ENCODE results near the gene TTLL13. TPM values are rescaled to one million over a fixed set of nuclear protein-coding genes. Genes with fewer than 3 reads are reported as not detected.

The TTLL13 gene
- total RNA-seq, 1 donor from 2014 or later, result not detected

GRCh38 chr15:90213818-90214204 is 35.5 kb upstream of the TTLL13 start:
- ATAC-seq (ENCODE audit: poor library complexity) (no peak), DNase-seq (no peak)
- intact Hi-C loops (cut with DNase I), result no loop called here

DNA sequence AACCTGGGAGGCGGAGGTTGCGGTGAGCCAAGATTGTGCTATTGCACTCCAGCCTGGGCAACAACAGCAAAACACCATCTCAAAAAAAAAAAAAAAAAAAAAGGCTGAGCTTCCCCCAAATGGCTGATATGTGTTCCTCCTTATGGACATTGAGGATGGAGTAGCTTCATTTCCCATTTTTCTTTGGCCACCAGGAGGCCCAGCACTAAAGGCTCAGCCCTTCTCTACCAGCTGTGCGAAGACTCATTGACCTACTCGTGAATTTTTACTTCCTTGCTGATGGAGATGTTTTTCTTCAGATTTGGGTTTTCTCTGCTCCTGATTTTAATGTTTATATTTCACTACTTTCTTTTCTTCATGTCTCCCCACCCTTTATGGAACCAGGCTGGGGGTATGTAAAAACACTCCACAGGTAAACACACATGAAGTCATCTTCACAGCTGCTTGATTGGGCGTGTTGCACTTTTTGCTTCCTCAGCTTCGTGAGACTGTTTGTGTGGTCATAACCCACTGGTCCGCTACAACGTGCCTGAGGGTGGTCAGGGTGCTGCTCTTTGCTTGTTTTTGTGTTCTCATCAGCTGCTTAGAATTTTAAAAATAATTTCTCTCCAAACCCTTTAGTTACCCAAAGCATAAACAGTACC is 34.7 kb upstream of the TTLL13 start:
- intact Hi-C loops (cut with DNase I), result no loop called here
- ATAC-seq (ENCODE audit: poor library complexity), result no peak
- DNase-seq, result no peak

DNA sequence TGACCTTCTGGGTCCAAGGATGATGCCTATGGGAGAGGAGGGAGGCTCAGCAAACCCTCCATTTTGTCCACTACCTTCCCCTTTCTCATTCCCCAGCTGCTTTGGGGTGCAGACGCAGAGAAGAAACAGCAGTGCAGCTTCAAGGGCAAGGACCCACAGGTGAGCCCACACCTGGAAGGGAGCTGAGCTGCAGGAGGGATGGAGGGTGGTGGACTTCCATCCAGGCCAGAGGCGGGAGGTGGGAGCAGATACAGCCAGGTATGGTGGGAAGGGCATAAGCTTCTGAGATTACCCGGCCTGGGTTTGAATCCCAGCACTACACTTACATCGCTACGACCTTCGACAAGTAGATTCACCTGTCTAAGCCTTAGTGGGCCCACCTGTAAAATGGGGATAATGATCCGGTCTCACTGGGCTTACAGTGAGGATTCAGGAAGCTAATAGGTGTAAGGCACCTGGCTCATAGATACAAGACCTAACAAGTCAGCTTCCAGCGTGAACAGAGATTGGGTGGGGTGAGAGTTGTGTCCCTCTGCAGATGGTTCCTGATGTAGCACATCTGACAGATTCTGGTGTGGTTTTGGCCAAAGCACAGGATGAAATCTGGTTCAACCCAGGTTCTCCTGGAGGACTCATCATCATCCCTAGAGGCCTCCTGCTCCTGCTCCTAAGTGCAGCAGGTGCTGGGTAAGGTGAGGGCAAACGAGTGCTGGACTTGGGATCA is 31.5 kb upstream of the TTLL13 start:
- DNase-seq (no peak), ATAC-seq (ENCODE audit: poor library complexity) (no peak)
- intact Hi-C loops (cut with DNase I), result no loop called here

DNA sequence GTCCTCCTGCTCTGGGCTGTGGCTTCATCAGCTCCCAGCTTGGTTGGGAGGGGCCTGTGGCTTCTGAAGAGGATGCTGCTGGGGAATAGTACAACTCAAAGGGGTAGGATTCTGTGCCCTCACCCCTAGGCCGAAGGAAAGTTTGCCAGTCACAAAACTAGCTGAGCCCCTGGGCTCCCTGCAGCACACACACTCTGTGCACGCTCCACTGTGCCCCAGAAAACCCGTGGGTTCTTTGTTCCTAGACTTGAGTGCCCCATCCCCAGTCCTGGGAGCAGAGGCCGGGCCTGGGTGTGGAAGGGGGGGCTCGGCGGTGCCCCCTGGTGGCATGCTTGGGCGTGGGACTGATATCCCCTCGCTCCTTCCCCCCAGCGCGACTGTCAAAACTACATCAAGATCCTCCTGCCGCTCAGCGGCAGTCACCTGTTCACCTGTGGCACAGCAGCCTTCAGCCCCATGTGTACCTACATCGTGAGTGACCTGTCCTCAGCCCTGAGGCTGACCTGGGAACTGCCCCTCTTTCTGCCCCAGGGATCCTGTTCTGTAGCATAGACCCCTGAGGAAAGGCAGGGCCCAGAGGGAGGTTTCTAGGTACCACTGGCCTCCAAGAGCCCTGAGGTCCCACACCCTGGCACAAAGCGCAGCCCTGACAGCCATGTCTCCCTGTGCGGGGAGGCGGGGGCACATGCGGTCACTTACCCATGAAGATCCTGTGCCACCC is 29.8 kb upstream of the TTLL13 start:
- DNase-seq (peak; percentile 71), ATAC-seq (ENCODE audit: poor library complexity) (peak; percentile 65)
- intact Hi-C loops (cut with DNase I), result no loop called here

GRCh38 chr15:90221246-90221900 is 28.0 kb upstream of the TTLL13 start:
- DNase-seq (peak; percentile 85), ATAC-seq (ENCODE audit: poor library complexity) (peak; percentile 87)
- intact Hi-C loops (cut with DNase I), result no loop called here

DNA sequence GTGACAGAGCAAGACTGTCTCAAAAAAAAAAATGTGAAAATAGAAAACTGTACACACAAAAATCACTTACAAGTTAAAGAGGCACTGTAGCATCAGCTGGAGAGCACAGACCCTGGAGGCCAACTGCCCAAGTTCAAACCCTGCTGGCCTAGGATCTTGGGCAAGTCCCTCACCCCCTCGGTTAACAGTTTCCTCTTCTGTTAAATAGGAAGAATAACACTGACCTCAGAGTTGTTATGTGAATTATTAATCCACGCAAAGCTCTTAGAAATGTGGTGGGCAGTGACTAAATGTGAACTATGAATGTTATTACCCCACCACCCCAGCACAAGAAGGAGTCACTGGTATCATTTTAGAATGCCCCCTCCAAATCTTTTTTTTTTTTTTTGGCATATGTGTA is 26.8 kb upstream of the TTLL13 start:
- DNase-seq (no peak), ATAC-seq (ENCODE audit: poor library complexity) (no peak)
- intact Hi-C loops (cut with DNase I), result no loop called here

GRCh38 chr15:90223441-90224165 is 25.8 kb upstream of the TTLL13 start:
- no peak for ATAC-seq (ENCODE audit: poor library complexity)
- no peak for DNase-seq
- intact Hi-C loops (cut with DNase I), result no loop called here

DNA sequence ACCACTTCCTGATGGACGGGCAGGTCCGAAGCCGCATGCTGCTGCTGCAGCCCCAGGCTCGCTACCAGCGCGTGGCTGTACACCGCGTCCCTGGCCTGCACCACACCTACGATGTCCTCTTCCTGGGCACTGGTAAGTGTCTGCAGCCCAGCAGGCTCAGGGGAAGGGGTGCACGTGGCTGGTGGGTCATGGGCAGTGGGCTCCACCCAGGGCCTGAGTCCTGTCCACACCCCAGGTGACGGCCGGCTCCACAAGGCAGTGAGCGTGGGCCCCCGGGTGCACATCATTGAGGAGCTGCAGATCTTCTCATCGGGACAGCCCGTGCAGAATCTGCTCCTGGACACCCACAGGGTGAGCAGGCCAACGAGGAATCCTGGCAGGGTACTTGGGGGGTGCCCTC is 24.3 kb upstream of the TTLL13 start:
- intact Hi-C loops (cut with DNase I), result no loop called here
- DNase-seq, result no peak
- no peak for ATAC-seq (ENCODE audit: poor library complexity)

DNA sequence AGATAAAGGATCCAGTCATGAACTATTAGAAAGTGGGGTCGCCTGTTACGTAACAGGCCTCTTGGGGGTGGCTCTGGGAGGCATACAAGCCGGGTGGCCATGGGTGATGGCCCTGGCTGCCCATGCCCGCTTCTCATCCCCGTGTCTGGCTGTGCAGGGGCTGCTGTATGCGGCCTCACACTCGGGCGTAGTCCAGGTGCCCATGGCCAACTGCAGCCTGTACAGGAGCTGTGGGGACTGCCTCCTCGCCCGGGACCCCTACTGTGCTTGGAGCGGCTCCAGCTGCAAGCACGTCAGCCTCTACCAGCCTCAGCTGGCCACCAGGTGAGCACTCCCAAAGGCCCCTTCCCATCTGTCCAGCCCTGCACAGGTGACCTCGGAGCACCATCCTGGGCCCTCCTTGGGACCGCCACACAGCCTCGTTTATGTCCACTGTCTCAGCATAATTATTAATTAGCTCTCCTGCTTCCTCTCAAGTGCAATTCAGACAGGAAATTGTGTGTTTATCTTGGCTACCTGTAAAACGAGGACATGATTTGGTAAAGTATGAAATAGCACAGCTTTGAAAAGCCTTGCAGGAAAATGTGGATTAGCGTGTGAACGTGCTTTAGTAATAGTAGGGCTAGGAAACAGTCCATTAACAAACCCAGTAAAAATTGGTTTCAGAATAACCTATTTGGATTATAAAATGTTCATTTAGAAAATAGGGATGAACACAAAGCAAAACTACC is 23.7 kb upstream of the TTLL13 start:
- DNase-seq (no peak), ATAC-seq (ENCODE audit: poor library complexity) (no peak)
- intact Hi-C loops (cut with DNase I), result no loop called here

- ATAC-seq (ENCODE audit: poor library complexity), result no peak
- intact Hi-C loops (cut with DNase I), result no loop called here
- DNase-seq, result no peak
Observed at GRCh38 chr15:90227336-90227735, 22.0 kb upstream of the TTLL13 start.

DNA sequence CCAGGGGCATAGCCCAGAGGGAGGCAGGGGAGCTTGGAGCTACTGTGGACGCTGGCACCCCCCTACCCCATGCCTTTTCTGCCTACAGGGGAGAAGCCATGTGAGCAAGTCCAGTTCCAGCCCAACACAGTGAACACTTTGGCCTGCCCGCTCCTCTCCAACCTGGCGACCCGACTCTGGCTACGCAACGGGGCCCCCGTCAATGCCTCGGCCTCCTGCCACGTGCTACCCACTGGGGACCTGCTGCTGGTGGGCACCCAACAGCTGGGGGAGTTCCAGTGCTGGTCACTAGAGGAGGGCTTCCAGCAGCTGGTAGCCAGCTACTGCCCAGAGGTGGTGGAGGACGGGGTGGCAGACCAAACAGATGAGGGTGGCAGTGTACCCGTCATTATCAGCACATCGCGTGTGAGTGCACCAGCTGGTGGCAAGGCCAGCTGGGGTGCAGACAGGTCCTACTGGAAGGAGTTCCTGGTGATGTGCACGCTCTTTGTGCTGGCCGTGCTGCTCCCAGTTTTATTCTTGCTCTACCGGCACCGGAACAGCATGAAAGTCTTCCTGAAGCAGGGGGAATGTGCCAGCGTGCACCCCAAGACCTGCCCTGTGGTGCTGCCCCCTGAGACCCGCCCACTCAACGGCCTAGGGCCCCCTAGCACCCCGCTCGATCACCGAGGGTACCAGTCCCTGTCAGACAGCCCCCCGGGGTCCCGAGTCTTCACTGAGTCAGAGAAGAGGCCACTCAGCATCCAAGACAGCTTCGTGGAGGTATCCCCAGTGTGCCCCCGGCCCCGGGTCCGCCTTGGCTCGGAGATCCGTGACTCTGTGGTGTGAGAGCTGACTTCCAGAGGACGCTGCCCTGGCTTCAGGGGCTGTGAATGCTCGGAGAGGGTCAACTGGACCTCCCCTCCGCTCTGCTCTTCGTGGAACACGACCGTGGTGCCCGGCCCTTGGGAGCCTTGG is 21.3 kb upstream of the TTLL13 start:
- intact Hi-C loops (cut with DNase I), result no loop called here
- no peak for ATAC-seq (ENCODE audit: poor library complexity)
- no peak for DNase-seq

- intact Hi-C loops (cut with DNase I), result no loop called here
- DNase-seq (no peak), ATAC-seq (ENCODE audit: poor library complexity) (no peak)
Observed at GRCh38 chr15:90228960-90229359, 20.4 kb upstream of the TTLL13 start.

DNA sequence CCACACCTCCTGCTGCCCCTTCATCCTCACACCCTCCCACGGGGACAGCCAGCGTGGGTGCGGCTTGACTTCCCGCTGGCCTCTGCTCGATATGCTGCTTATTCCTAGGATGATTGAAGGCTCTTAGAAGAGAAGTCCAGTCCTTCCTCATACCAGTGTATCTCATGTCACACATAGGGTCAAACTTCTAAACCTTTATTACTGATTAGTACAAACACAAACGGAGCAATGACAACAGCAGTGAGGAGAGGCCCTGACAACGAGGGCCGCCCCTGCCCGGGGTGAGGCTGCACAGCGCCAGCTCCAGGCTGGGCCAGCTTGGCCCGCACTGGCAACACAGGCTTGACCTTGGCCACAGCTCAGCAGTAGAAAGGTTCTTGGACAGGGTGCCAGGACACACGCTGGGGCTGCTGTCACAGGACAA is 19.3 kb upstream of the TTLL13 start:
- peak; percentile 49 for ATAC-seq (ENCODE audit: poor library complexity)
- DNase-seq, result peak; percentile 78
- intact Hi-C loops (cut with DNase I), result loop anchor here (5.0 kb wide), 1 partner anchor 128 kb away; the partner anchor contains the start of gene IDH2

DNA sequence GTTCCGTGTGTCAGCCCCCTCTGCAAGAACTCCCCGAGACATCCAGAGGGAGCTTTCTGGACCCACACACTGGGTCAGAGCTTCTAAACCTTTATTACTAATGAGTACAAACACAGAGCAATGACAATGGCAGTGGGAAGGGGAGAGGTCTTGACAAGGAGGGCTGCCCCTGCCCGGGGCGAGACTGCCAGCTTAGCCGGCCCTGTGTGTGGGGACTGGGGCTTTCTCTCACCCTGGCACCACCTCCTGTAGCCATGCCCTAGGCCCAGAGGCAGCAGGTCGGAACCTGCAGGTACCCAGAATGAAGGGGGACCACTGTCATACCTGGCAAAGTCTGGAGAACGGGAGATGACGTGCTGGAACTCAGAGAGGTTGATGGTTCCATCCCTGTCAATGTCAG is 18.7 kb upstream of the TTLL13 start:
- intact Hi-C loops (cut with DNase I), result loop anchor here (5.0 kb wide), 1 partner anchor 128 kb away; the partner anchor contains the start of gene IDH2
- ATAC-seq (ENCODE audit: poor library complexity) (no peak), DNase-seq (no peak)

- intact Hi-C loops (cut with DNase I), result loop anchor here (5.0 kb wide), 1 partner anchor 129 kb away; the partner anchor contains the start of gene IDH2
- peak; percentile 65 for DNase-seq
- ATAC-seq (ENCODE audit: poor library complexity), result no peak
Observed at GRCh38 chr15:90231028-90232017, 18.0 kb upstream of the TTLL13 start.

GRCh38 chr15:90232196-90232595 is 17.2 kb upstream of the TTLL13 start:
- no peak for DNase-seq
- intact Hi-C loops (cut with DNase I), result loop anchor here (5.0 kb wide), 1 partner anchor 130 kb away; the partner anchor contains the start of gene IDH2
- ATAC-seq (ENCODE audit: poor library complexity), result no peak

All from Right ventricle myocardium superior (tissue), 1 donor.